Colonic mucosa (tissue), 4 donors: Measurements from ENCODE around the gene RMDN2. TPM values are rescaled to one million over a fixed set of nuclear protein-coding genes. Genes with fewer than 3 reads are reported as not detected.

Experiments
- DNase-seq: peaks from one replicate; pipeline ENCODE4 v3.0.0-alpha.2; 2020
- H3K27ac ChIP-seq: fragments of 200-600 bp; one replicate; pipeline ENCODE4 v1.8.0; 2021
- H3K27me3 ChIP-seq: fragments of 200-600 bp; one replicate; pipeline ENCODE4 v1.8.0; 2021
- H3K36me3 ChIP-seq: fragments of 200-600 bp; one replicate; pipeline ENCODE4 v1.8.0; 2021
- H3K4me1 ChIP-seq: fragments of 200-600 bp; one replicate; pipeline ENCODE4 v1.8.0; 2021; ENCODE audit warnings: mild to moderate bottlenecking
- H3K4me3 ChIP-seq: fragments of 200-600 bp; one replicate; pipeline ENCODE4 v1.8.0; 2021
- H3K9ac ChIP-seq, 2 donors: one replicate each; pipeline ENCODE4 v1.7.0; 2013; ENCODE audit warnings: control low read depth in 2 of 2, low read depth in 2 of 2, low read length in 2 of 2
- H3K9me3 ChIP-seq: fragments of 200-600 bp; one replicate; pipeline ENCODE4 v1.8.0; 2021
- intact Hi-C: fragments of 100-400 bp; cut with DNase I; formaldehyde crosslinking; loops from one replicate; pipeline ENCODE4 v1.14.1; 2022
- total RNA-seq, 2 donors: library from RNA; stranded (reverse); fragmentation: NEBNext Ultra II Directional in 1 of 2; extraction: Animal tissue kit (Norgen Biotek cat#: 25700) in 1 of 2; gene quantifications; one replicate each; pipeline ENCODE4 v1.2.1, GENCODE V29; 2021
- TF ChIP-seq, protein P1 (sequence below): fragments of 200-600 bp; IDR thresholded peaks from one replicate; pipeline ENCODE4 v1.8.0; 2022; ENCODE audit warnings: antibody characterized with exemption, mild to moderate bottlenecking
- donor health status: healthy.
- donor health status: DM: no; HTN: no; CAD: no.
- donor health status: DM: no; HTN: no; CAD: no.

Gene RMDN2
- total RNA-seq, 2 donors from 2014 or later, result 19.8 to 26.5 TPM

DNA sequence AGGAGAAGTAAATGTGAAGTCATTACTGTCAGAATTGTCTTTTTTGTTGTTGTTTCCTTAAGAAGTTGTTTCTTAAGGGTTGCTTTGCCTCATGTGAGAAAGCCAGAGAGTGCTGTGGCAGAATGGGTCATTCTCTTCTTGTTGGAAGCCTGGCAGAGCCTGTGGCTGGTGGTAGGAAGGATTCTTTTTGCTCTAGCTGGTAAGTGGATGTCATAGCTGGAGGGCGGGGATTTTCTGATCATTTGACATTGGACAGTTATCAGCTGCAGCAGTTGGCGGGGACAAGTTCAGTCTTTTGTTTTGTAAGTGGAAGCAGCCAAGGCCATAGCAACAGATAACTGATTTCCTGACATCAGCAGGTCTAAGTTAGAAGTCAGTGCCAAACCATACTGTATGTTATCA lies 5.5 kb upstream of the RMDN2 start:
- H3K9ac ChIP-seq, result no peak overlapping the region
- peaks cover 11% of the 10 kb centered on the region for H3K4me1 ChIP-seq
- TF ChIP-seq, protein P1, sequence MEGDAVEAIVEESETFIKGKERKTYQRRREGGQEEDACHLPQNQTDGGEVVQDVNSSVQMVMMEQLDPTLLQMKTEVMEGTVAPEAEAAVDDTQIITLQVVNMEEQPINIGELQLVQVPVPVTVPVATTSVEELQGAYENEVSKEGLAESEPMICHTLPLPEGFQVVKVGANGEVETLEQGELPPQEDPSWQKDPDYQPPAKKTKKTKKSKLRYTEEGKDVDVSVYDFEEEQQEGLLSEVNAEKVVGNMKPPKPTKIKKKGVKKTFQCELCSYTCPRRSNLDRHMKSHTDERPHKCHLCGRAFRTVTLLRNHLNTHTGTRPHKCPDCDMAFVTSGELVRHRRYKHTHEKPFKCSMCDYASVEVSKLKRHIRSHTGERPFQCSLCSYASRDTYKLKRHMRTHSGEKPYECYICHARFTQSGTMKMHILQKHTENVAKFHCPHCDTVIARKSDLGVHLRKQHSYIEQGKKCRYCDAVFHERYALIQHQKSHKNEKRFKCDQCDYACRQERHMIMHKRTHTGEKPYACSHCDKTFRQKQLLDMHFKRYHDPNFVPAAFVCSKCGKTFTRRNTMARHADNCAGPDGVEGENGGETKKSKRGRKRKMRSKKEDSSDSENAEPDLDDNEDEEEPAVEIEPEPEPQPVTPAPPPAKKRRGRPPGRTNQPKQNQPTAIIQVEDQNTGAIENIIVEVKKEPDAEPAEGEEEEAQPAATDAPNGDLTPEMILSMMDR, result no peak
- H3K27ac ChIP-seq, result peak overlapping the region; percentile 15
- H3K9me3 ChIP-seq, result no peaks in the 10 kb centered on the region
- no peaks in the 10 kb centered on the region for H3K27me3 ChIP-seq
- intact Hi-C loops, result no loop called here
- H3K36me3 ChIP-seq, result no peaks in the 10 kb centered on the region
- no peak overlapping the region for H3K4me3 ChIP-seq
- peak; percentile 54 for DNase-seq

DNA sequence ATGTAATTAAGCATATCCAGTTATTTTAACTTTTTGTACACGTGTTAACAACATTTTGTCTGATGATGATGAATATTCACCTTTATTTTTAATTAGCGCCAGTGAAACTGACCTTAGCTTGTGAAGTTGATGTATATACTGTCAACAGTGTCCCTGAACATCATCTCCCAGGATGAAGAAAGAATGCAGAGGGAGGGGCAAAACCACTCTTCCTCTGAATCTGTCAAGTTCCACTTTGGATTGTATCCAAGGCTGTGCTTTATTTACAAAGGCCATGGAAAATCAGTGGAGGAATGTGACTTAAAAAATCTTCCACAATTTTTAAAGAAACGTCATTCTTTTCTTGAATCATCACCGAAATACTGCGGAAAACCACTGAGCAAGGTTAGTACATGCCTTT lies 4.5 kb upstream of the RMDN2 start:
- H3K4me1 ChIP-seq, result peaks cover 11% of the 10 kb centered on the region
- H3K36me3 ChIP-seq, result no peaks in the 10 kb centered on the region
- no peak overlapping the region for H3K27ac ChIP-seq
- no peaks in the 10 kb centered on the region for H3K27me3 ChIP-seq
- TF ChIP-seq, protein P1, result no peak
- intact Hi-C loops, result no loop called here
- no peak overlapping the region for H3K4me3 ChIP-seq
- no peak overlapping the region for H3K9ac ChIP-seq
- DNase-seq, result no peak
- H3K9me3 ChIP-seq, result no peaks in the 10 kb centered on the region

DNA sequence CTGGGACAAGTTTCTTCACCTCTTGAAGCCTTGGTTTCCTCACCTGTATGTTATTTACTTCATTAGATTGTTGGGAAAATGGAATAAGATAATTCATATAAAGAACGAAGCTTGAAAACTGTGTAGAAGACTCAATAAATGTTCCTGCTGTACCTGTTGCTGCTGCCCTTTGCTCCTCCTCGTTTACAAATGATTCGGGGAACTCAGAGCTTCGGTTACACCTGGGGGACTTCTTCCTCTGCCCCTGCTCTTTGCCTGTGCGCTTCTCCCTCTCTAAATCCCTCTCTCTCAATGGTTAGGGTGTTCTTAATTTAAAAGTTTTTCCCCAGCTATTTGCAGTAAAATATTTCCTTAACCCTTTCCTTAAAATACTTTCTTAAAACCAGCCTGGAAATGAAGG lies 3.3 kb upstream of the RMDN2 start:
- peak overlapping the region; percentile 84 for H3K27ac ChIP-seq
- peaks cover 4% of the 10 kb centered on the region for H3K4me1 ChIP-seq
- intact Hi-C loops, result no loop called here
- no peaks in the 10 kb centered on the region for H3K27me3 ChIP-seq
- TF ChIP-seq, protein P1, result no peak
- no peaks in the 10 kb centered on the region for H3K9me3 ChIP-seq
- DNase-seq, result no peak
- H3K36me3 ChIP-seq, result no peaks in the 10 kb centered on the region
- peak overlapping the region in 1 of 2 donors; percentile 75 for H3K9ac ChIP-seq
- no peak overlapping the region for H3K4me3 ChIP-seq

DNA sequence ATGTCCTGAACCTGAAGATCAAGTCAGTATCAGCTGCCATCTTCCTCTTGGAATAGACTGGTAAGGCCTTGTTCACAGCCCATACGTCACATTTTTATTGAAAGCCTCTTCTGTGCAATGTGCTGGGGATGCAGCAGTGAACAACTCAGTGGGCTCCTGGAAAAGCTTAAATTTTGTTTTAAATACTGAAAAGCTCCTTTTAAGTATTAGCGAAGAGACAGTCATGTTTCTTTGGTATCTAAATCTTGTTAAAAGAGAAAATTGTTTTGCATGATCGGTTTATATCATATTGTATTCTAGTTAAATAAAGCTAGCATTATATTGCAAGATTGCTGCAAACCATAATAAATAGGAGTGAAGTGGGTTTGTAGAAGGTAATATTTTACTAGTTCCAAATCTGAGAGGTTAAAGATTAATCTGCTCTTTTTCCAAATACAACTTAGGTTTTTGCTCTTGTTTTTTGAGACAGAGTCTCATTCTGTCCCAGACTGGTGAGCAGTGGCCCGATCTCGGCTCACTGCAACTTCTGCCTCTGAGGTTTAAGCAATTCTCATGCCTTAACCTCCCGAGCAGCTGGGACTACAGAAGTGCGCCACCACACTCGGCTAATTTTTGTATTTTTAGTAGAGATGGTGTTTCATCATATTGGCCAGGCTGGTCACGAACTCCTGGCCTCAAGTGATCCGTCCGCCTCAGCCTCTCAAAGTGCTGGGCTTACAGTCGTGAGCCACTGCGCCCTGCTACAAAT lies 1.6 kb upstream of the RMDN2 start:
- DNase-seq, result no peak

DNA sequence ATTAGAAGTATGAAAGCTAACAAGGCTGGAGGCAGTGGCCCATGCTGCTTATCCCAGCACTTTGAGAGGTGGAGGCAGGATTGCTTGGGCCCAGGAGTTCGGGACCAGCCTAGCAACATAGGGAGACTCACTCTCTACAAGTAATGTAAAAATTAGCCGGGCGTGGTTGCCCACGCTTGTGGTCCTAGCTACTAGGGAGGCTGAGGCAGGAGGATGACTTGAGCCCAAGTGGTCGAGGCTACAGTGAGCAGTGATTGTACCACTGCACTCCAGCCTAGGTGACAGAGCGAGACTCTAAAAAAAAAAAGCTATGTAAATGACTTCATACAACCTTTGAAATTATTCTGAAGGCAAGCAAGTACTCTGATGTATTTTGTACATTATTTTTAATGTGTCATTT lies 1.5 kb downstream of the RMDN2 start:
- no peaks in the 10 kb centered on the region for H3K27me3 ChIP-seq

More for the DNA sequence above, 1.6 kb upstream of the RMDN2 start:
- TF ChIP-seq, protein P1, result no peak
- peak overlapping the region in 1 of 2 donors; percentile 87 for H3K9ac ChIP-seq
- H3K27ac ChIP-seq, result peak overlapping the region; percentile 84
- no peaks in the 10 kb centered on the region for H3K36me3 ChIP-seq
- H3K4me3 ChIP-seq, result no peak overlapping the region
- H3K4me1 ChIP-seq, result peaks cover 4% of the 10 kb centered on the region
- H3K9me3 ChIP-seq, result no peaks in the 10 kb centered on the region
- intact Hi-C loops, result no loop called here
- no peaks in the 10 kb centered on the region for H3K27me3 ChIP-seq

More for the DNA sequence above, 1.5 kb downstream of the RMDN2 start:
- Histone ChIP-seq H3K9me3 (no peaks in the 10 kb centered on the region), H3K9ac (peak overlapping the region in 1 of 2 donors; percentile 46), H3K36me3 (no peaks in the 10 kb centered on the region), H3K4me3 (no peak overlapping the region), H3K27ac (no peak overlapping the region), H3K4me1 (peaks cover 3% of the 10 kb centered on the region)
- TF ChIP-seq, protein P1, result no peak
- intact Hi-C loops, result no loop called here
- no peak for DNase-seq
